Stimulated activated CD8-positive, alpha-beta memory T cell treated with anti-CD3 and anti-CD28 coated beads, Interleukin-12 subunit alpha, Interleukin-12 subunit beta, amount 100 ng/mL, for 4 hours (primary cell): ENCODE results near the gene ZNF473.
"Not testable (repeated sequence)": the region's sequence is repeated elsewhere in the genome, so short reads cannot be mapped to it uniquely, and the experiment has no call there.

Experiments used
- DNase-seq: peaks from one replicate; pipeline ENCODE4 v3.0.0-alpha.2; 2020; ENCODE audit warnings: low read depth

The ZNF473 gene

GRCh38 chr19:50050406-50051227, 24.8 kb downstream of the ZNF473 start:
- DNase-seq = peak; percentile 69

GRCh38 chr19:50051228-50051895, 25.6 kb downstream of the ZNF473 start:
- DNase-seq = not testable (repeated sequence)

GRCh38 chr19:50051964-50052363, 26.2 kb downstream of the ZNF473 start:
- DNase-seq = no peak

- DNase-seq = no peak
Observed at GRCh38 chr19:50053119-50053518, 27.3 kb downstream of the ZNF473 start.

GRCh38 chr19:50058425-50058824, 32.6 kb downstream of the ZNF473 start:
- DNase-seq = no peak

GRCh38 chr19:50059045-50059444, 33.2 kb downstream of the ZNF473 start:
- DNase-seq = no peak

GRCh38 chr19:50060107-50060506, 34.3 kb downstream of the ZNF473 start:
- no peak for DNase-seq

GRCh38 chr19:50061650-50062049, 35.8 kb downstream of the ZNF473 start:
- DNase-seq = no peak

GRCh38 chr19:50065938-50066337, 40.1 kb downstream of the ZNF473 start:
- DNase-seq = no peak

- DNase-seq = no peak
Observed at GRCh38 chr19:50067575-50067974, 41.8 kb downstream of the ZNF473 start.

- DNase-seq = not testable (repeated sequence)
Observed at GRCh38 chr19:50068382-50068781, 42.6 kb downstream of the ZNF473 start.

- DNase-seq = not testable (repeated sequence)
Observed at GRCh38 chr19:50075076-50075475, 49.3 kb downstream of the ZNF473 start.

GRCh38 chr19:50075644-50076372, 50.0 kb downstream of the ZNF473 start:
- not testable (repeated sequence) for DNase-seq

GRCh38 chr19:50076581-50077355, 51.0 kb downstream of the ZNF473 start:
- DNase-seq = not testable (repeated sequence)

GRCh38 chr19:50079014-50079413, 53.2 kb downstream of the ZNF473 start:
- DNase-seq = not testable (repeated sequence)

GRCh38 chr19:50084440-50084839, 58.6 kb downstream of the ZNF473 start:
- DNase-seq = not testable (repeated sequence)

GRCh38 chr19:50087153-50087552, 61.3 kb downstream of the ZNF473 start:
- DNase-seq = not testable (repeated sequence)

GRCh38 chr19:50090706-50091105, 64.9 kb downstream of the ZNF473 start:
- DNase-seq = not testable (repeated sequence)

GRCh38 chr19:50091786-50092185, 66.0 kb downstream of the ZNF473 start:
- not testable (repeated sequence) for DNase-seq

- DNase-seq = not testable (repeated sequence)
Observed at GRCh38 chr19:50092597-50092996, 66.8 kb downstream of the ZNF473 start.

- DNase-seq = not testable (repeated sequence)
Observed at GRCh38 chr19:50097884-50098283, 72.1 kb downstream of the ZNF473 start.

GRCh38 chr19:50098892-50099291, 73.1 kb downstream of the ZNF473 start:
- not testable (repeated sequence) for DNase-seq
